ENCODE results near the gene ALKBH3.
A peak's percentile ranks its signal among the peaks of the same experiment; 100 is the strongest.

GRCh38 chr11:43944761-43945311 lies 64.2 kb downstream of the ALKBH3 start:
- TF ChIP-seq CTCF (IDR thresholded peaks at IDR 0.05; ENCODE audit: low read depth, low read length, missing input control) = peak; percentile 78
- TF ChIP-seq RAD21 (IDR thresholded peaks at IDR 0.05) = peak; percentile 84 to 85
- TF ChIP-seq JUND (IDR thresholded peaks at IDR 0.05) = no peak
- peak; percentile 21 for TF ChIP-seq TAF1 (conservative IDR thresholded peaks at IDR 0.05)
- no peak for TF ChIP-seq HNF4A (conservative IDR thresholded peaks at IDR 0.05)
